Breast epithelium (tissue), 3 donors: ENCODE results near the gene MYO18B.

Experiments
- CTCF ChIP-seq, 3 donors: fragments of 450-650 bp; IDR thresholded peaks; one replicate each; pipeline ENCODE4 v1.5.1; 2016 to 2017; ENCODE audit warnings: antibody characterized with exemption in 3 of 3, mild to moderate bottlenecking in 3 of 3, moderate library complexity in 3 of 3
- POLR2A ChIP-seq: fragments of 450-650 bp; IDR thresholded peaks from one replicate; pipeline ENCODE4 v1.6.1; 2016; ENCODE audit warnings: antibody characterized with exemption, mild to moderate bottlenecking, moderate library complexity

- TF ChIP-seq CTCF (IDR thresholded peaks at IDR 0.05) (no peak), POLR2A (no peak)
Observed at GRCh38 chr22:25697181-25697664, 44.8 kb upstream of the MYO18B start.
